DOHH2 (cell line): ENCODE data around the gene CDHR1.

Experiments
- H3F3A ChIP-seq: fragments of 200-600 bp; sonication (generic), shearing (Covaris generic); 2 replicates; pipeline ENCODE4 v1.6.0; 2016; ENCODE audit warnings: antibody characterized with exemption, mild to moderate bottlenecking; ENCODE audit not compliant: control insufficient read depth, insufficient read depth
- H3K27ac ChIP-seq: fragments of 200-600 bp; sonication (generic); 2 replicates; pipeline ENCODE4 v1.5.1; 2014; ENCODE audit warnings: low read depth, mild to moderate bottlenecking, low read length, moderate library complexity
- H3K27me3 ChIP-seq: fragments of 200-600 bp; sonication (generic); 2 replicates; pipeline ENCODE4 v1.6.1; 2014; ENCODE audit warnings: mild to moderate bottlenecking, low read length, mixed read lengths; ENCODE audit not compliant: control insufficient read depth
- H3K36me3 ChIP-seq: fragments of 200-600 bp; sonication (generic); 2 replicates; pipeline ENCODE4 v1.6.1; 2014; ENCODE audit warnings: mild to moderate bottlenecking, low read length, moderate library complexity, mixed read lengths; ENCODE audit not compliant: control insufficient read depth
- H3K4me1 ChIP-seq: fragments of 200-600 bp; sonication (generic); 2 replicates; pipeline ENCODE4 v1.6.1; 2014; ENCODE audit warnings: mild to moderate bottlenecking, low read length, mixed read lengths; ENCODE audit not compliant: control insufficient read depth
- H3K4me2 ChIP-seq: fragments of 200-600 bp; sonication (generic); 2 replicates; pipeline ENCODE4 v1.6.0; 2014; ENCODE audit warnings: mild to moderate bottlenecking, low read length, moderate library complexity
- H3K4me3 ChIP-seq: fragments of 200-600 bp; sonication (generic); 2 replicates; pipeline ENCODE4 v1.5.1; 2014; ENCODE audit warnings: mild to moderate bottlenecking, low read length, mixed read lengths
- H3K79me2 ChIP-seq: fragments of 200-600 bp; sonication (generic); 2 replicates; pipeline ENCODE4 v1.6.1; 2014; ENCODE audit warnings: mild to moderate bottlenecking, low read length, mixed read lengths; ENCODE audit not compliant: control insufficient read depth
- H3K9me2 ChIP-seq: fragments of 200-600 bp; sonication (generic); replicated peaks from 2 replicates; pipeline ENCODE4 v1.6.1; 2014; ENCODE audit warnings: mild to moderate bottlenecking, low read length, mixed read lengths; ENCODE audit not compliant: control insufficient read depth
- H3K9me3 ChIP-seq: fragments of 200-600 bp; sonication (generic); 2 replicates; pipeline ENCODE4 v1.6.1; 2014; ENCODE audit warnings: antibody characterized with exemption, low read length, mixed read lengths; ENCODE audit not compliant: control insufficient read depth, insufficient read depth
- H4K20me1 ChIP-seq: fragments of 200-600 bp; sonication (generic); 2 replicates; pipeline ENCODE4 v1.6.0; 2014; ENCODE audit warnings: low read depth, mild to moderate bottlenecking, antibody characterized with exemption, low read length, moderate library complexity; ENCODE audit not compliant: control insufficient read depth, insufficient read depth
- CTCF ChIP-seq: fragments of 200-600 bp; sonication (generic); IDR thresholded peaks from one replicate; pipeline ENCODE4 v1.5.1; 2014; ENCODE audit warnings: antibody characterized with exemption, mild to moderate bottlenecking, low read depth, low read length; ENCODE audit not compliant: poor library complexity, severe bottlenecking
- EZH2phosphoT487 ChIP-seq: fragments of 200-600 bp; sonication (generic); IDR thresholded peaks from 2 replicates; pipeline ENCODE4 v1.6.1; 2017; ENCODE audit warnings: borderline replicate concordance, mild to moderate bottlenecking, antibody characterized with exemption, low read length, moderate library complexity, mixed read lengths

The CDHR1 gene

GRCh38 chr10:84241185-84241790 is 47.0 kb downstream of the CDHR1 start, which contains the start of gene LRIT1:
Gene LRIT1, minus strand, starts transcription at chr10:84241546. Its CDS starts 107 bp downstream, at chr10:84241439.
- no peaks in the 10 kb centered on the region for H3K4me1 ChIP-seq
- H3K27ac ChIP-seq: no peak within 1 kb of the TSS
- no peaks in the 10 kb centered on the region for H3F3A ChIP-seq
- no peaks in the 10 kb centered on the region for H3K79me2 ChIP-seq
- H3K9me3 ChIP-seq: no peaks in the 10 kb centered on the region
- no peaks in the 10 kb centered on the region for H3K36me3 ChIP-seq
- no peaks in the 10 kb centered on the region for H4K20me1 ChIP-seq
- no peak within 1 kb of the TSS for H3K4me2 ChIP-seq
- TF ChIP-seq EZH2phosphoT487 (no peak), CTCF (no peak)
- no peak within 1 kb of the TSS for H3K4me3 ChIP-seq
- no peaks in the 10 kb centered on the region for H3K27me3 ChIP-seq
- H3K9me2 ChIP-seq: no peaks in the 10 kb centered on the region

GRCh38 chr10:84243759-84244158 is 49.4 kb downstream of the CDHR1 start:
- no peaks in the 10 kb centered on the region for H3K79me2 ChIP-seq
- no peaks in the 10 kb centered on the region for H3F3A ChIP-seq
- no peaks in the 10 kb centered on the region for H4K20me1 ChIP-seq
- no peaks in the 10 kb centered on the region for H3K4me1 ChIP-seq
- H3K9me2 ChIP-seq: no peaks in the 10 kb centered on the region
- H3K9me3 ChIP-seq: no peaks in the 10 kb centered on the region
- H3K4me2 ChIP-seq: no peak overlapping the region
- H3K4me3 ChIP-seq: no peak overlapping the region
- TF ChIP-seq CTCF: no peak
- no peak for TF ChIP-seq EZH2phosphoT487
- no peak overlapping the region for H3K27ac ChIP-seq
- no peaks in the 10 kb centered on the region for H3K36me3 ChIP-seq
- no peaks in the 10 kb centered on the region for H3K27me3 ChIP-seq

GRCh38 chr10:84244651-84245270 is 50.4 kb downstream of the CDHR1 start, which contains the start of gene RGR:
Gene RGR, plus strand, starts transcription at chr10:84245053. Its CDS starts 38 bp downstream, at chr10:84245091.
- no peaks in the 10 kb centered on the region for H3K9me3 ChIP-seq
- no peak within 1 kb of the TSS for H3K27ac ChIP-seq
- no peak within 1 kb of the TSS for H3K4me3 ChIP-seq
- TF ChIP-seq CTCF: no peak
- no peak for TF ChIP-seq EZH2phosphoT487
- no peaks in the 10 kb centered on the region for H3K36me3 ChIP-seq
- H4K20me1 ChIP-seq: no peaks in the 10 kb centered on the region
- no peaks in the 10 kb centered on the region for H3K79me2 ChIP-seq
- no peaks in the 10 kb centered on the region for H3F3A ChIP-seq
- no peaks in the 10 kb centered on the region for H3K27me3 ChIP-seq
- H3K4me1 ChIP-seq: no peaks in the 10 kb centered on the region
- no peak within 1 kb of the TSS for H3K4me2 ChIP-seq
- no peaks in the 10 kb centered on the region for H3K9me2 ChIP-seq
